H9 (cell line): ENCODE data around the gene RUNX2. TPM values are rescaled to one million over a fixed set of nuclear protein-coding genes. Genes with fewer than 3 reads are reported as not detected.
A peak's percentile ranks its signal among the peaks of the same experiment; 100 is the strongest.

Experiments
- DNase-seq: peaks from one replicate; pipeline ENCODE4 v3.0.0-alpha.2; 2017
- H2AFZ ChIP-seq: one replicate; pipeline ENCODE4 v1.6.1; 2013; ENCODE audit warnings: mild to moderate bottlenecking, low read length, control low read depth, moderate library complexity
- H2AK5ac ChIP-seq: 2 replicates; pipeline ENCODE4 v1.6.1; 2013; ENCODE audit warnings: low read length, control low read depth, mixed read lengths; ENCODE audit not compliant: insufficient read length
- H2BK120ac ChIP-seq: one replicate; pipeline ENCODE4 v1.6.1; 2013; ENCODE audit warnings: low read depth, mild to moderate bottlenecking, low read length, control low read depth, inconsistent platforms; ENCODE audit not compliant: poor library complexity, severe bottlenecking
- H2BK12ac ChIP-seq: 2 replicates; pipeline ENCODE4 v1.6.1; 2013; ENCODE audit warnings: low read length, control low read depth, mixed read lengths, low read depth; ENCODE audit not compliant: insufficient read length
- H2BK15ac ChIP-seq: 2 replicates; pipeline ENCODE4 v1.6.1; 2013; ENCODE audit warnings: low read depth, low read length, control low read depth
- H2BK20ac ChIP-seq: one replicate; pipeline ENCODE4 v1.6.1; 2013; ENCODE audit warnings: low read depth, mild to moderate bottlenecking, low read length, control low read depth, inconsistent platforms; ENCODE audit not compliant: poor library complexity, severe bottlenecking
- H2BK5ac ChIP-seq: 2 replicates; pipeline ENCODE4 v1.6.1; 2013; ENCODE audit warnings: low read length, control low read depth, mixed read lengths; ENCODE audit not compliant: insufficient read length
- H3K14ac ChIP-seq: 2 replicates; pipeline ENCODE4 v1.6.1; 2013; ENCODE audit warnings: low read length, control low read depth; ENCODE audit not compliant: insufficient read depth
- H3K18ac ChIP-seq: 2 replicates; pipeline ENCODE4 v1.6.1; 2013; ENCODE audit warnings: low read depth, mild to moderate bottlenecking, mixed read lengths, low read length, control low read depth; ENCODE audit not compliant: insufficient read length
- H3K23ac ChIP-seq: 2 replicates; pipeline ENCODE4 v1.6.1; 2013; ENCODE audit warnings: low read length, control low read depth, mixed read lengths, low read depth; ENCODE audit not compliant: insufficient read length
- H3K23me2 ChIP-seq: 2 replicates; pipeline ENCODE4 v1.6.1; 2013; ENCODE audit warnings: low read depth, mild to moderate bottlenecking, mixed read lengths, low read length, control low read depth; ENCODE audit not compliant: insufficient read length, poor library complexity, severe bottlenecking
- H3K27ac ChIP-seq: 2 replicates; pipeline ENCODE4 v1.5.1; 2013; ENCODE audit warnings: low read length, control low read depth, mixed read lengths, low read depth; ENCODE audit not compliant: insufficient read length
- H3K27me3 ChIP-seq: 2 replicates; pipeline ENCODE4 v1.6.1; 2013; ENCODE audit warnings: low read length, control low read depth, inconsistent platforms; ENCODE audit not compliant: insufficient read depth
- H3K4ac ChIP-seq: 2 replicates; pipeline ENCODE4 v1.6.1; 2013; ENCODE audit warnings: low read depth, mild to moderate bottlenecking, control low read depth, inconsistent platforms, low read length, moderate library complexity
- H3K4me1 ChIP-seq: 2 replicates; pipeline ENCODE4 v1.6.1; 2013; ENCODE audit warnings: low read length, control low read depth, inconsistent platforms; ENCODE audit not compliant: insufficient read depth
- H3K4me2 ChIP-seq: 2 replicates; pipeline ENCODE4 v1.6.1; 2013; ENCODE audit warnings: low read length, control low read depth, mixed read lengths; ENCODE audit not compliant: insufficient read length, insufficient read depth
- H3K56ac ChIP-seq: 2 replicates; pipeline ENCODE4 v1.6.1; 2013; ENCODE audit warnings: low read depth, mild to moderate bottlenecking, mixed read lengths, low read length, control low read depth; ENCODE audit not compliant: insufficient read length
- H3K79me1 ChIP-seq: 2 replicates; pipeline ENCODE4 v1.6.1; 2013; ENCODE audit warnings: low read depth, mild to moderate bottlenecking, moderate library complexity, low read length, control low read depth, inconsistent platforms; ENCODE audit not compliant: insufficient read depth, poor library complexity, severe bottlenecking
- H3K79me2 ChIP-seq: 2 replicates; pipeline ENCODE4 v1.6.1; 2013; ENCODE audit warnings: low read length, control low read depth, inconsistent platforms; ENCODE audit not compliant: insufficient read depth
- H3K9ac ChIP-seq: 2 replicates; pipeline ENCODE4 v1.6.1; 2013; ENCODE audit warnings: low read length, control low read depth, mixed read lengths; ENCODE audit not compliant: insufficient read length; ENCODE audit errors: extremely low read depth
- H3K9me3 ChIP-seq: one replicate; pipeline ENCODE4 v1.6.1; 2013; ENCODE audit warnings: low read depth, low read length, inconsistent platforms; ENCODE audit not compliant: control insufficient read depth
- H3T11ph ChIP-seq: one replicate; pipeline ENCODE4 v1.6.1; 2013; ENCODE audit warnings: mild to moderate bottlenecking, low read length, control low read depth, inconsistent platforms
- H4K20me1 ChIP-seq: one replicate; pipeline ENCODE4 v1.6.1; 2013; ENCODE audit not compliant: control insufficient read depth, insufficient read length, insufficient read depth
- H4K5ac ChIP-seq: 2 replicates; pipeline ENCODE4 v1.6.1; 2013; ENCODE audit warnings: low read depth, mild to moderate bottlenecking, mixed read lengths, low read length, control low read depth; ENCODE audit not compliant: insufficient read length
- H4K8ac ChIP-seq: replicated peaks from 2 replicates; pipeline ENCODE4 v1.6.1; 2013; ENCODE audit warnings: low read length, control low read depth, mixed read lengths, low read depth; ENCODE audit not compliant: insufficient read length
- H4K91ac ChIP-seq: 2 replicates; pipeline ENCODE4 v1.6.1; 2013; ENCODE audit warnings: low read depth, mild to moderate bottlenecking, moderate library complexity, mixed read lengths, low read length, control low read depth; ENCODE audit not compliant: insufficient read length
- H3K27ac Mint-ChIP-seq, 3 experiments: 2 replicates in 2 of 3; 3 replicates in 1 of 3; pipeline ENCODE4 v1.8.0; 2020 to 2021; ENCODE audit warnings: mixed read lengths in 3 of 3, mild to moderate bottlenecking in 1 of 3, moderate library complexity in 1 of 3
- H3K27me3 Mint-ChIP-seq: 2 replicates; pipeline ENCODE4 v1.8.0; 2021; ENCODE audit warnings: low read depth, mild to moderate bottlenecking, moderate library complexity, mixed read lengths
- H3K36me3 Mint-ChIP-seq, 3 experiments: 2 replicates in 2 of 3; 3 replicates in 1 of 3; pipeline ENCODE4 v1.8.0; 2020 to 2021; ENCODE audit warnings: low read depth in 3 of 3, mixed read lengths in 3 of 3; ENCODE audit not compliant: insufficient read depth in 1 of 3
- H3K4me1 Mint-ChIP-seq, 2 experiments: 2 replicates each; pipeline ENCODE4 v1.8.0; 2020; ENCODE audit warnings: mixed read lengths in 2 of 2
- H3K4me3 Mint-ChIP-seq, 2 experiments: 2 replicates in 1 of 2; 3 replicates in 1 of 2; pipeline ENCODE4 v1.8.0; 2020 to 2021; ENCODE audit warnings: mild to moderate bottlenecking in 2 of 2, mixed read lengths in 2 of 2, moderate library complexity in 1 of 2
- H3K9me3 Mint-ChIP-seq, 2 experiments: 2 replicates in 1 of 2; 3 replicates in 1 of 2; pipeline ENCODE4 v1.8.0; 2020; ENCODE audit warnings: mild to moderate bottlenecking in 2 of 2, mixed read lengths in 2 of 2, moderate library complexity in 1 of 2
- WGBS: extraction: QIAGEN DNeasy Blood & Tissue Kit; methylation state at CpG from one replicate; pipeline ENCODE4 v1.1.7; 2013; ENCODE audit warnings: missing lambda C conversion rate, low lambda C conversion rate, mixed read lengths; ENCODE audit not compliant: insufficient read length; ENCODE audit errors: extremely low coverage; 5-methylcytosine and 5-hydroxymethylcytosine counted together
- total RNA-seq: library from RNA; stranded (reverse); gene quantifications from 2 replicates; pipeline ENCODE4 v1.2.1, GENCODE V29; 2021
- TF ChIP-seq, protein P1 (sequence below): fragments of 200-600 bp; sonication (generic); conservative IDR thresholded peaks from 3 replicates; pipeline ENCODE4 v1.8.0; 2021; ENCODE audit warnings: antibody characterized with exemption, mild to moderate bottlenecking

The RUNX2 gene
- total RNA-seq, 1 experiment from 2014 or later: 0.15 TPM

DNA sequence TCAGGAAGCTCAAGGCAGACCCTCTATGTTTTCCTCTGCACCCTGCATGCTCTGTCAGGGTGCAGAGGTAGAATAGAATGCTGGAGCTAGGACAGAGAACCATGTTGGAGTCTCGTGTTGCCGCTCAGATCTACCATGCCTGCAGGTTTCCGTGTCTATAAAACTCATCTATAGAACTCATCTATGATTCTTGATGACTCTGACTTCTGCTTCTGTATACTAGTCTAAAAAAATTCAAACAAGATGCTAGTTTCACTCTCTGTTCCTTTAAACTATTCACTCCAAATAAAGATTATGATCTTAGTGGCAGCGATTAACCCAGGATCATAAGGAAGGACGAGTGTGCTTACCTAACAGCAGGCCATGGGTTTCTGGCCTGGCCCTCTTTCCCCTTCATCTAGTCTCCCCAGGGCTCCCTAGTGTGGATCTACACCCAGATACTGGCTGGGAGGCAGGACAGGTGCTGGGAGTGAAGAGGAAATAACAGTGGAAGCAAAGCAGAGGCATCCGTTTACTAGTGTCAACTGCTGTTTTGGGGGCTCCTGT is 212.3 kb downstream of the RUNX2 start:
- no peaks in the 10 kb centered on the region for H3K36me3 Mint-ChIP-seq
- Histone ChIP-seq H2BK20ac (no peak overlapping the region), H3K56ac (no peak overlapping the region), H3K27me3 (no peaks in the 10 kb centered on the region), H3K23ac (no peak overlapping the region), H3K4me1 (no peaks in the 10 kb centered on the region; the same call in 1 of the 2 replicates), H4K8ac (no peak overlapping the region), H3K9me3 (no peaks in the 10 kb centered on the region), H3K79me2 (no peaks in the 10 kb centered on the region), H3K4ac (no peak overlapping the region), H2BK120ac (no peak overlapping the region), H4K91ac (no peak overlapping the region), H3K18ac (no peak overlapping the region), H3K23me2 (no peaks in the 10 kb centered on the region), H3K27ac (no peak overlapping the region), H3T11ph (no peak overlapping the region), H3K9ac (no peak overlapping the region), H2AFZ (no peak overlapping the region), H2AK5ac (no peak overlapping the region), H3K14ac (no peak overlapping the region), H2BK15ac (no peak overlapping the region), H4K20me1 (no peaks in the 10 kb centered on the region), H4K5ac (no peak overlapping the region), H3K79me1 (no peaks in the 10 kb centered on the region), H3K4me2 (no peak overlapping the region), H2BK5ac (no peak overlapping the region), H2BK12ac (no peak overlapping the region)
- peaks cover 6% of the 10 kb centered on the region for H3K27me3 Mint-ChIP-seq
- H3K27ac Mint-ChIP-seq: peak overlapping the region in 1 of 3 experiments; percentile 20; a peak in 1 of 7 replicates
- H3K4me1 Mint-ChIP-seq: peaks cover 6 to 9% of the 10 kb centered on the region in 2 experiments
- no peak for DNase-seq
- TF ChIP-seq, protein P1, sequence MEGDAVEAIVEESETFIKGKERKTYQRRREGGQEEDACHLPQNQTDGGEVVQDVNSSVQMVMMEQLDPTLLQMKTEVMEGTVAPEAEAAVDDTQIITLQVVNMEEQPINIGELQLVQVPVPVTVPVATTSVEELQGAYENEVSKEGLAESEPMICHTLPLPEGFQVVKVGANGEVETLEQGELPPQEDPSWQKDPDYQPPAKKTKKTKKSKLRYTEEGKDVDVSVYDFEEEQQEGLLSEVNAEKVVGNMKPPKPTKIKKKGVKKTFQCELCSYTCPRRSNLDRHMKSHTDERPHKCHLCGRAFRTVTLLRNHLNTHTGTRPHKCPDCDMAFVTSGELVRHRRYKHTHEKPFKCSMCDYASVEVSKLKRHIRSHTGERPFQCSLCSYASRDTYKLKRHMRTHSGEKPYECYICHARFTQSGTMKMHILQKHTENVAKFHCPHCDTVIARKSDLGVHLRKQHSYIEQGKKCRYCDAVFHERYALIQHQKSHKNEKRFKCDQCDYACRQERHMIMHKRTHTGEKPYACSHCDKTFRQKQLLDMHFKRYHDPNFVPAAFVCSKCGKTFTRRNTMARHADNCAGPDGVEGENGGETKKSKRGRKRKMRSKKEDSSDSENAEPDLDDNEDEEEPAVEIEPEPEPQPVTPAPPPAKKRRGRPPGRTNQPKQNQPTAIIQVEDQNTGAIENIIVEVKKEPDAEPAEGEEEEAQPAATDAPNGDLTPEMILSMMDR: no peak
- no CpG with 5 or more reads among the region's 6 CpGs for WGBS
- no peaks in the 10 kb centered on the region for H3K9me3 Mint-ChIP-seq
- no peak overlapping the region for H3K4me3 Mint-ChIP-seq
